SU-DHL-6 (cell line): ENCODE measurements around the gene PECR.

Experiments
- H2AFZ ChIP-seq: fragments of 200-600 bp; sonication (generic); 2 replicates; pipeline ENCODE4 v1.6.1; 2014; ENCODE audit warnings: low read depth, mild to moderate bottlenecking, moderate library complexity, mixed read lengths, antibody characterized with exemption, low read length; ENCODE audit not compliant: severe bottlenecking
- H3F3A ChIP-seq: fragments of 200-600 bp; shearing (Covaris generic); 2 replicates; pipeline ENCODE4 v1.6.0; 2016; ENCODE audit warnings: antibody characterized with exemption, mild to moderate bottlenecking; ENCODE audit not compliant: insufficient read depth
- H3K27ac ChIP-seq: fragments of 200-600 bp; sonication (generic); 2 replicates; pipeline ENCODE4 v1.5.1; 2016; ENCODE audit warnings: low read depth, mild to moderate bottlenecking, low read length, moderate library complexity, mixed read lengths
- H3K27me3 ChIP-seq: fragments of 200-600 bp; sonication (generic), shearing (Covaris generic); 2 replicates; pipeline ENCODE4 v1.6.0; 2014; ENCODE audit warnings: mild to moderate bottlenecking, low read length
- H3K36me3 ChIP-seq: fragments of 200-600 bp; sonication (generic); 2 replicates; pipeline ENCODE4 v1.6.1; 2014; ENCODE audit warnings: mild to moderate bottlenecking, low read length, mixed read lengths
- H3K4me2 ChIP-seq: fragments of 300-600, 200-600 bp; shearing (Covaris generic), sonication (generic); 2 replicates; pipeline ENCODE4 v1.6.0; 2014; ENCODE audit warnings: low read length, low read depth, mild to moderate bottlenecking; ENCODE audit not compliant: poor library complexity, severe bottlenecking
- H3K4me3 ChIP-seq: fragments of 200-600 bp; sonication (generic); 2 replicates; pipeline ENCODE4 v1.5.1; 2014; ENCODE audit warnings: antibody characterized with exemption, low read length, mild to moderate bottlenecking, mixed read lengths; ENCODE audit not compliant: insufficient read depth, poor library complexity, severe bottlenecking
- H3K79me2 ChIP-seq: fragments of 200-600 bp; sonication (generic); 2 replicates; pipeline ENCODE4 v1.6.1; 2014; ENCODE audit warnings: mild to moderate bottlenecking, low read length, moderate library complexity; ENCODE audit not compliant: insufficient read depth
- H3K9ac ChIP-seq: fragments of 200-600 bp; sonication (generic); 2 replicates; pipeline ENCODE4 v1.7.0; 2014; ENCODE audit warnings: mild to moderate bottlenecking, low read length
- H3K9me2 ChIP-seq: fragments of 200-600 bp; sonication (generic); replicated peaks from 2 replicates; pipeline ENCODE4 v1.6.1; 2014; ENCODE audit warnings: low read length; ENCODE audit not compliant: insufficient read depth
- H3K9me3 ChIP-seq: fragments of 200-600 bp; sonication (generic); 2 replicates; pipeline ENCODE4 v1.6.1; 2014; ENCODE audit warnings: low read length, mixed read lengths; ENCODE audit not compliant: insufficient read depth
- H4K20me1 ChIP-seq: fragments of 200-600 bp; sonication (generic); 2 replicates; pipeline ENCODE4 v1.6.1; 2014; ENCODE audit warnings: low read depth, mild to moderate bottlenecking, antibody characterized with exemption, low read length, moderate library complexity, mixed read lengths
- EZH2phosphoT487 ChIP-seq: fragments of 200-600 bp; sonication (generic), shearing (Covaris generic); conservative IDR thresholded peaks from 2 replicates; pipeline ENCODE4 v1.6.1; 2018; ENCODE audit warnings: mild to moderate bottlenecking, antibody characterized with exemption, low read length, moderate library complexity, mixed read lengths
- TF ChIP-seq, protein P1 (sequence below): fragments of 200-600 bp; sonication (generic); IDR thresholded peaks from one replicate; pipeline ENCODE4 v1.5.1; 2017; ENCODE audit warnings: antibody characterized with exemption, mild to moderate bottlenecking, low read length, moderate library complexity; ENCODE audit not compliant: insufficient read depth, poor library complexity, severe bottlenecking

The PECR gene

GRCh38 chr2:216017365-216017764, 64.2 kb downstream of the PECR start:
- Histone ChIP-seq H3K4me2 (peak overlapping the region; percentile 51), H3K4me3 (no peak overlapping the region), H3K9me2 (no peaks in the 10 kb centered on the region), H3K27me3 (no peaks in the 10 kb centered on the region), H3K27ac (peak overlapping the region; percentile 67), H4K20me1 (no peaks in the 10 kb centered on the region), H3K36me3 (no peaks in the 10 kb centered on the region), H3F3A (peaks cover 7% of the 10 kb centered on the region; the same call in 1 of the 2 replicates), H3K79me2 (no peaks in the 10 kb centered on the region), H3K9me3 (no peaks in the 10 kb centered on the region), H3K9ac (no peak overlapping the region), H2AFZ (peak overlapping the region; percentile 12)
- TF ChIP-seq EZH2phosphoT487: no peak
- TF ChIP-seq, protein P1, sequence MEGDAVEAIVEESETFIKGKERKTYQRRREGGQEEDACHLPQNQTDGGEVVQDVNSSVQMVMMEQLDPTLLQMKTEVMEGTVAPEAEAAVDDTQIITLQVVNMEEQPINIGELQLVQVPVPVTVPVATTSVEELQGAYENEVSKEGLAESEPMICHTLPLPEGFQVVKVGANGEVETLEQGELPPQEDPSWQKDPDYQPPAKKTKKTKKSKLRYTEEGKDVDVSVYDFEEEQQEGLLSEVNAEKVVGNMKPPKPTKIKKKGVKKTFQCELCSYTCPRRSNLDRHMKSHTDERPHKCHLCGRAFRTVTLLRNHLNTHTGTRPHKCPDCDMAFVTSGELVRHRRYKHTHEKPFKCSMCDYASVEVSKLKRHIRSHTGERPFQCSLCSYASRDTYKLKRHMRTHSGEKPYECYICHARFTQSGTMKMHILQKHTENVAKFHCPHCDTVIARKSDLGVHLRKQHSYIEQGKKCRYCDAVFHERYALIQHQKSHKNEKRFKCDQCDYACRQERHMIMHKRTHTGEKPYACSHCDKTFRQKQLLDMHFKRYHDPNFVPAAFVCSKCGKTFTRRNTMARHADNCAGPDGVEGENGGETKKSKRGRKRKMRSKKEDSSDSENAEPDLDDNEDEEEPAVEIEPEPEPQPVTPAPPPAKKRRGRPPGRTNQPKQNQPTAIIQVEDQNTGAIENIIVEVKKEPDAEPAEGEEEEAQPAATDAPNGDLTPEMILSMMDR: no peak

DNA sequence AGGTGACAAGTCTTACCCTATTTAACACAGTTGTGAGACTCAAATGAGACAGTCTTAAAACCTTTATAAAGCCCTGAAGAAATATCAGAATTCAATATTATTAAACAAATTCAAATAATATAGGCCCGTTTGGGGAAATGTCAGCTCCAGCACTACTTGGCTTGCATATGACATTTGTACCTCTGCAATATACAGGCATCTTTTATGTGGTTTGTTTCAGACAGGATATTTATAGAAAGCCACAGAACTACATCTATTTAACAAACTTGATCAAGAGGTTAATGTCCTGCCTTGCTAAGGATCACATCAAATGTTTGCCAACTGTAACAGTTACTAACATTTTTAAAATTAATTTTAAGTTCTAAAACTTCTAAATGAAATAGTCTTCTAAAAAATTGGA, 65.0 kb downstream of the PECR start:
- Histone ChIP-seq H3K79me2 (no peaks in the 10 kb centered on the region; the same call in 1 of the 2 replicates), H3K36me3 (no peaks in the 10 kb centered on the region), H3K27me3 (no peaks in the 10 kb centered on the region), H4K20me1 (no peaks in the 10 kb centered on the region), H3F3A (peaks cover 7% of the 10 kb centered on the region; the same call in 1 of the 2 replicates), H3K27ac (peak overlapping the region; percentile 67), H2AFZ (no peak overlapping the region), H3K9ac (0 out of 2 replicates have a peak overlapping the region, but pooled peaks have one; percentile 4), H3K9me3 (no peaks in the 10 kb centered on the region), H3K4me3 (no peak overlapping the region), H3K4me2 (peak overlapping the region; percentile 51), H3K9me2 (no peaks in the 10 kb centered on the region)
- TF ChIP-seq, protein P1: no peak
- no peak for TF ChIP-seq EZH2phosphoT487

DNA sequence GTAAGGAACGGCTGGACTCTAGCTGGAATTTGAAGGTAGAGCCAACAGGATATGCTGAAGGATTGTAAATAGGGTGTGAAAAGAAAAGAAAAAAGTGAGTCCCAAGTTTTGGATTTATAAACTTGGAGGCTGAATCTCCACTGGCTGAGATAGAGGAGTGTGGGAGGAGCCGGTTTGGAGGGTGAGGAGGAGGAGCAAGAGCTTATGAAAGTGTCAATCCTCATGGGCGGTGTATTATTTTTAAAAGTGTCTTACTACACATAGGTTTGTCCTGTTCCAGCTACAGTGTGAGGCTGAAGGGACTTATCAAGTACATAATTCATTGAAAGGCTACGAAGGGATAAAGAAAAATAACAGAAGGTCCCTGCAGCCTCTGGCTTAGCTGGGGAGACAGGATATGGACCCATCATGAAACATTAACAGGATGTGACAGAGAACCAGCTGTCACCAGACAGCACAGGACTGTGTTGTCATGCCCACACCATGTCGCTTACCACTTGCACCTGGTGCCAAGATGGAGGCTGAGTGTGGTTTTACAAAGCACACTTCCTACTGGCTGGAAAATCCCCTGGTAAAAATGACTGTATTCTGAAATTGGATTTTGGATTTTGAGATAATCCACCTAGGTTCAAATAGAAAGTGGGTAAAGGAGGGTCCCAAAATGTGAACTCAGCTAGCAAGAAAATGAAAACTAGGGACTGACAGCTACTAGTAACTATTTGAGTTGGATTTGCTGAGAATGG, 65.7 kb downstream of the PECR start:
- no peaks in the 10 kb centered on the region for H3K9me2 ChIP-seq
- no peaks in the 10 kb centered on the region for H4K20me1 ChIP-seq
- H3K36me3 ChIP-seq: no peaks in the 10 kb centered on the region
- no peaks in the 10 kb centered on the region for H3K9me3 ChIP-seq
- peaks cover 6% of the 10 kb centered on the region; the same call in 1 of the 2 replicates for H3K79me2 ChIP-seq
- TF ChIP-seq EZH2phosphoT487: no peak
- TF ChIP-seq, protein P1: no peak
- H3F3A ChIP-seq: peaks cover 7% of the 10 kb centered on the region; the same call in 1 of the 2 replicates
- H3K4me2 ChIP-seq: peak overlapping the region; percentile 51
- peak overlapping the region; percentile 67 for H3K27ac ChIP-seq
- H2AFZ ChIP-seq: peak overlapping the region; percentile 29
- H3K27me3 ChIP-seq: no peaks in the 10 kb centered on the region
- H3K9ac ChIP-seq: 0 out of 2 replicates have a peak overlapping the region, but pooled peaks have one; percentile 4
- no peak overlapping the region for H3K4me3 ChIP-seq
